GM23338 (cell line): ENCODE measurements around the gene CNOT1.

Experiments
- CREB1 ChIP-seq: fragments of 250-450 bp; sonication (Bioruptor Pico); IDR thresholded peaks from 2 replicates; pipeline ENCODE4 v1.5.0; 2020; ENCODE audit warnings: low read depth, mild to moderate bottlenecking, moderate library complexity
- EZH2 ChIP-seq: fragments of 200-600 bp; sonication (generic); IDR thresholded peaks from one replicate; pipeline ENCODE4 v1.8.0; 2017; ENCODE audit warnings: antibody characterized with exemption, mild to moderate bottlenecking, low read depth; ENCODE audit not compliant: unreplicated experiment
- EZH2phosphoT487 ChIP-seq: fragments of 200-600 bp; sonication (generic); IDR thresholded peaks from one replicate; pipeline ENCODE4 v1.8.1; 2018; ENCODE audit warnings: antibody characterized with exemption; ENCODE audit not compliant: unreplicated experiment
- JUNB ChIP-seq: IDR thresholded peaks from one replicate; pipeline ENCODE4 v1.6.1; 2016; ENCODE audit warnings: antibody characterized with exemption; ENCODE audit not compliant: unreplicated experiment
- NANOG ChIP-seq: IDR thresholded peaks from 2 replicates; pipeline ENCODE4 v1.6.1; 2016; ENCODE audit warnings: antibody characterized with exemption, borderline replicate concordance
- POLR2AphosphoS5 ChIP-seq: IDR thresholded peaks from 2 replicates; pipeline ENCODE4 v1.6.1; 2016; ENCODE audit warnings: antibody characterized with exemption, low read depth
- ZNF114 ChIP-seq: fragments of 250-450 bp; sonication (Bioruptor Pico); IDR thresholded peaks from 2 replicates; pipeline ENCODE4 v1.5.0; 2020; ENCODE audit warnings: mild to moderate bottlenecking, moderate library complexity
- ZNF331 ChIP-seq: fragments of 250-450 bp; sonication (Bioruptor Pico); IDR thresholded peaks from 2 replicates; pipeline ENCODE4 v1.5.0; 2020; ENCODE audit warnings: low read depth, mild to moderate bottlenecking, moderate library complexity
- TF ChIP-seq, protein P1 (sequence below): IDR thresholded peaks from one replicate; pipeline ENCODE4 v1.6.1; 2018; ENCODE audit warnings: antibody characterized with exemption; ENCODE audit not compliant: unreplicated experiment
- TF ChIP-seq, protein P2 (sequence below), 2 experiments: fragments of 200-600 bp in 1 of 2; sonication (generic) in 1 of 2; conservative IDR thresholded peaks; 2 replicates each; pipeline versions ENCODE4 v1.5.1 to v1.6.1; 2016 to 2017; ENCODE audit warnings: antibody characterized with exemption in 2 of 2, low read depth in 2 of 2, mild to moderate bottlenecking in 2 of 2, moderate library complexity in 1 of 2

DNA sequence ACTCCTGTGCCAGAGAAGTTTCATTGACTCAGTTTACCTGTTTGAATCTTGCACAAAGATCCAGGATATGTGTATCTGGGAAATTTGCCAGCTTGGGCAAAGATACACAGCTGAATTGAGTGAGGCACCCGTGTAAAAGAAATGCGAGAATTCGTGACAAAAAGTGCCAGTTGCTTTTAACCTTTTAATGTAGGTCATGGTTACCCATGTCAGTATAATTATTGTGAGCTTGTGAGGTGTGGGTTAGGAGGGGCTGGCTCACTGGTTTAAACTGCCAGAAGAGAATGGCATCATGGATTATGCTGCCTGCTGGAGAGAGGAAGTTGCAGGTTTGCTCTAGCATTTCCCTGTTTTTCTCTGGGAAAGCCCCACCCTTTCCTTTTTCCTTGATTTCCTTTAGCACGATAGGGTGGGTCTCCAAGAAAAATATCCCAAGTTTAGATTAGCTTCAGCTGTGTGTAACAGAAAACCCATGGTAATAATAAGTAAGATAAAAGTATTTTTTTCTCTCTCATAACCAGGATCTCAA lies 154.5 kb downstream of the CNOT1 start:
- TF ChIP-seq, protein P1, sequence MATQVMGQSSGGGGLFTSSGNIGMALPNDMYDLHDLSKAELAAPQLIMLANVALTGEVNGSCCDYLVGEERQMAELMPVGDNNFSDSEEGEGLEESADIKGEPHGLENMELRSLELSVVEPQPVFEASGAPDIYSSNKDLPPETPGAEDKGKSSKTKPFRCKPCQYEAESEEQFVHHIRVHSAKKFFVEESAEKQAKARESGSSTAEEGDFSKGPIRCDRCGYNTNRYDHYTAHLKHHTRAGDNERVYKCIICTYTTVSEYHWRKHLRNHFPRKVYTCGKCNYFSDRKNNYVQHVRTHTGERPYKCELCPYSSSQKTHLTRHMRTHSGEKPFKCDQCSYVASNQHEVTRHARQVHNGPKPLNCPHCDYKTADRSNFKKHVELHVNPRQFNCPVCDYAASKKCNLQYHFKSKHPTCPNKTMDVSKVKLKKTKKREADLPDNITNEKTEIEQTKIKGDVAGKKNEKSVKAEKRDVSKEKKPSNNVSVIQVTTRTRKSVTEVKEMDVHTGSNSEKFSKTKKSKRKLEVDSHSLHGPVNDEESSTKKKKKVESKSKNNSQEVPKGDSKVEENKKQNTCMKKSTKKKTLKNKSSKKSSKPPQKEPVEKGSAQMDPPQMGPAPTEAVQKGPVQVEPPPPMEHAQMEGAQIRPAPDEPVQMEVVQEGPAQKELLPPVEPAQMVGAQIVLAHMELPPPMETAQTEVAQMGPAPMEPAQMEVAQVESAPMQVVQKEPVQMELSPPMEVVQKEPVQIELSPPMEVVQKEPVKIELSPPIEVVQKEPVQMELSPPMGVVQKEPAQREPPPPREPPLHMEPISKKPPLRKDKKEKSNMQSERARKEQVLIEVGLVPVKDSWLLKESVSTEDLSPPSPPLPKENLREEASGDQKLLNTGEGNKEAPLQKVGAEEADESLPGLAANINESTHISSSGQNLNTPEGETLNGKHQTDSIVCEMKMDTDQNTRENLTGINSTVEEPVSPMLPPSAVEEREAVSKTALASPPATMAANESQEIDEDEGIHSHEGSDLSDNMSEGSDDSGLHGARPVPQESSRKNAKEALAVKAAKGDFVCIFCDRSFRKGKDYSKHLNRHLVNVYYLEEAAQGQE, result no peak
- no peak for TF ChIP-seq POLR2AphosphoS5
- TF ChIP-seq, protein P2, sequence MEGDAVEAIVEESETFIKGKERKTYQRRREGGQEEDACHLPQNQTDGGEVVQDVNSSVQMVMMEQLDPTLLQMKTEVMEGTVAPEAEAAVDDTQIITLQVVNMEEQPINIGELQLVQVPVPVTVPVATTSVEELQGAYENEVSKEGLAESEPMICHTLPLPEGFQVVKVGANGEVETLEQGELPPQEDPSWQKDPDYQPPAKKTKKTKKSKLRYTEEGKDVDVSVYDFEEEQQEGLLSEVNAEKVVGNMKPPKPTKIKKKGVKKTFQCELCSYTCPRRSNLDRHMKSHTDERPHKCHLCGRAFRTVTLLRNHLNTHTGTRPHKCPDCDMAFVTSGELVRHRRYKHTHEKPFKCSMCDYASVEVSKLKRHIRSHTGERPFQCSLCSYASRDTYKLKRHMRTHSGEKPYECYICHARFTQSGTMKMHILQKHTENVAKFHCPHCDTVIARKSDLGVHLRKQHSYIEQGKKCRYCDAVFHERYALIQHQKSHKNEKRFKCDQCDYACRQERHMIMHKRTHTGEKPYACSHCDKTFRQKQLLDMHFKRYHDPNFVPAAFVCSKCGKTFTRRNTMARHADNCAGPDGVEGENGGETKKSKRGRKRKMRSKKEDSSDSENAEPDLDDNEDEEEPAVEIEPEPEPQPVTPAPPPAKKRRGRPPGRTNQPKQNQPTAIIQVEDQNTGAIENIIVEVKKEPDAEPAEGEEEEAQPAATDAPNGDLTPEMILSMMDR (conservative IDR thresholded peaks at IDR 0.05; ENCODE audit: low read depth in 2 of 2), result no peak
- no peak for TF ChIP-seq EZH2
- TF ChIP-seq EZH2phosphoT487, result no peak
- TF ChIP-seq CREB1 (CRISPR knock-in tag), result no peak
- no peak for TF ChIP-seq ZNF114 (CRISPR knock-in tag)
- TF ChIP-seq JUNB, result no peak
- TF ChIP-seq NANOG, result no peak
- TF ChIP-seq ZNF331 (CRISPR knock-in tag), result no peak
